Kidney epithelial cell (primary cell): ENCODE data around the gene ETNK1. TPM values are rescaled to one million over a fixed set of nuclear protein-coding genes. Genes with fewer than 3 reads are reported as not detected.
"Not testable (repeated sequence)": the region's sequence is repeated elsewhere in the genome, so short reads cannot be mapped to it uniquely, and the experiment has no call there.

Experiments
- DNase-seq: peaks from one replicate; pipeline ENCODE4 v3.0.0-alpha.2; 2010; ENCODE audit warnings: low read depth
- H3K27me3 ChIP-seq: 2 replicates; pipeline ENCODE4 v1.6.0; 2011; ENCODE audit warnings: low read length; ENCODE audit not compliant: control insufficient read depth, insufficient read depth
- H3K36me3 ChIP-seq: 2 replicates; pipeline ENCODE4 v1.5.1; 2011; ENCODE audit warnings: low read length; ENCODE audit not compliant: control insufficient read depth, insufficient read depth
- H3K4me3 ChIP-seq: 2 replicates; pipeline ENCODE4 v1.5.1; 2011; ENCODE audit warnings: low read depth, mild to moderate bottlenecking, control low read depth, low read length
- CTCF ChIP-seq: IDR thresholded peaks from 2 replicates; pipeline ENCODE4 v1.5.1; 2011; ENCODE audit warnings: mild to moderate bottlenecking, moderate library complexity, low read length, control low read depth, inconsistent platforms; ENCODE audit not compliant: insufficient read depth, poor library complexity, severe bottlenecking
- total RNA-seq: library from RNA; depleted of rRNA; stranded (reverse); fragments of >200 nt; gene quantifications from 2 replicates; pipeline ENCODE4 v1.2.3, GENCODE V29; 2015

ETNK1 gene
- total RNA-seq, 1 donor from 2014 or later, result 27.4 TPM

- Histone ChIP-seq H3K27me3 (no peaks in the 10 kb centered on the region), H3K36me3 (no peaks in the 10 kb centered on the region), H3K4me3 (no peak overlapping the region)
- no peak for DNase-seq
- no peak for TF ChIP-seq CTCF
Observed at GRCh38 chr12:22588817-22589216, 36.2 kb upstream of the ETNK1 start.

GRCh38 chr12:22593864-22594263 lies 31.1 kb upstream of the ETNK1 start:
- H3K36me3 ChIP-seq, result no peaks in the 10 kb centered on the region

GRCh38 chr12:22597539-22597938 lies 27.4 kb upstream of the ETNK1 start:
- not testable (repeated sequence) for H3K27me3 ChIP-seq, H3K4me3 ChIP-seq, DNase-seq, H3K36me3 ChIP-seq

More at GRCh38 chr12:22593864-22594263, 31.1 kb upstream of the ETNK1 start:
- no peak for DNase-seq
- Histone ChIP-seq H3K27me3 (no peaks in the 10 kb centered on the region), H3K4me3 (no peak overlapping the region)
- TF ChIP-seq CTCF, result no peak

GRCh38 chr12:22598141-22598762 lies 26.7 kb upstream of the ETNK1 start:
- TF ChIP-seq CTCF, result no peak
- no peaks in the 10 kb centered on the region for H3K36me3 ChIP-seq
- peak; percentile 23 for DNase-seq

GRCh38 chr12:22598763-22599161 lies 26.2 kb upstream of the ETNK1 start:
- H3K36me3 ChIP-seq, result no peaks in the 10 kb centered on the region
- no peak for TF ChIP-seq CTCF
- H3K4me3 ChIP-seq, result no peak overlapping the region
- DNase-seq, result no peak
- H3K27me3 ChIP-seq, result no peaks in the 10 kb centered on the region

More at GRCh38 chr12:22598141-22598762, 26.7 kb upstream of the ETNK1 start:
- Histone ChIP-seq H3K4me3 (no peak overlapping the region), H3K27me3 (no peaks in the 10 kb centered on the region)

GRCh38 chr12:22600181-22600580 lies 24.8 kb upstream of the ETNK1 start:
- Histone ChIP-seq H3K27me3 (no peaks in the 10 kb centered on the region), H3K36me3 (no peaks in the 10 kb centered on the region), H3K4me3 (no peak overlapping the region)
- DNase-seq, result no peak
- TF ChIP-seq CTCF, result no peak
